NCI-H1105 treated with DMSO at 0.1 percent for 48 hours (cell line): ENCODE results near the gene NEDD4L.
"Not testable (repeated sequence)": the region's sequence is repeated elsewhere in the genome, so short reads cannot be mapped to it uniquely, and the experiment has no call there.

Source experiments
- DNase-seq: peaks from one replicate; lab custom pipeline; 2025; lab: John Stamatoyannopoulos, UW

Gene NEDD4L

DNA sequence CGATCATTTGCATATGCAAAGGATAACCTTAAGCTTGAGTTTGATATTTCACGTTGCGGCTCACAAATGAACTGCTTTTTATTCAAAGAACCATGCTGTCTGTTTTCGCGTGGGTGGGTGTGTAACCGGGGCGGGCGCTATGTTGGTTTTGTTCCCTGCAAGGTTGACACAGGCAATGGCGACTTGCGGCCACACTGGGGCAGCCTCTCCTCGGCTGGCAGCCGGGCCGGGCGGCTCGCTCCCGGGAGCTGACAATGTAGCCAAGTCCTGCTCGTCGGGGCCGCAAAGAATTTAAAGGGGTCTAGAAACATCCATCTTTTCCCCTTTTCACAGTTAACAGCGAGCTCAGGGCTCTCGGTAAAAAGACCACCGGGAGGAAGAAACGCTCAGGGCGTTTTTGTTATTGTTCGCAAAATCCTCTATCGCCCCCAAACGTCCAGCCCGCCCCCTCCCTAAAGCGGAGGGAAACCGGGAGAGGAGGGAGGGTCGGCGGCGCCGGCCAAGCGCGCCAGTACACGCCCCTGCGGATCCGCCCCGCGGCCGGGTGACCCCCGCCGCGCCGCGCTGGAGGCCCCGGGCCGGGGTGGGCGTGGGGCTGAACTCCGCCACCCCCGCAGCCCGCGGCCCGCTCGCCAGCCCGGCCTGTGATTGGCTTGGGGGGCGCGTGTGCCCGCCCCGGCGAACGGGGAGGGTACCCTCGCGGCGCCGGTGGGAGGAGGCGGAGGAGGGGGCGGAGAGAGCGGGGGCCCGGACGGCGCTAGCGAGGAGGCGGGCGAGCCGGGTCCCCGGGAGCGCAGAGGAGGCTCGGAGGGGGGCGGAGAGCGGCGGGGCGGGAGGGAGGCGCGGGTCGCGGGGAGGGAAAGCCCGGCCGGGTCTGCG is at the start of gene NEDD4L:
TSS of gene NEDD4L (plus strand) at position 736 of the 879 bp plus-strand sequence. CDS start 435 bp downstream, outside the sequence.
- DNase-seq, result peak; percentile 85

DNA sequence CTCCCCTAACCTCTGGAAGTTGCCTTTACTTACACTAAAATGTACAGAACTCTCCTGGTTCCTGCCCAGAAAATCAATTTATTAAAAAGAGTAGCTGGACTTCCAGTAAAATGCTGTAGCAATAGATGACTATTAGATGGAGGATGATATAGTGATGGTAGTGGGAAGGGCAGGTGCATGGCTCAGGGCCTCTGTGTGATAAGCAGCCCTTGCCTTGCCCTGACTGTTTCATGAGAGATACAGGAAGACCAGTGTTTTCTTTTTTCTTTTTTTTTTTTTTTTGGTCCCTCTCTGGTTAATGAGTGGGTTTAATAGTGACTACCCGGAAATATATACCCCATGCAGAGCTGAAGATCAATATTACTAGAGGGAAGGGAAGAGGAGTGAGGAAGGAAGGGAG is 48.7 kb upstream of the NEDD4L start:
- DNase-seq, result no peak

DNA sequence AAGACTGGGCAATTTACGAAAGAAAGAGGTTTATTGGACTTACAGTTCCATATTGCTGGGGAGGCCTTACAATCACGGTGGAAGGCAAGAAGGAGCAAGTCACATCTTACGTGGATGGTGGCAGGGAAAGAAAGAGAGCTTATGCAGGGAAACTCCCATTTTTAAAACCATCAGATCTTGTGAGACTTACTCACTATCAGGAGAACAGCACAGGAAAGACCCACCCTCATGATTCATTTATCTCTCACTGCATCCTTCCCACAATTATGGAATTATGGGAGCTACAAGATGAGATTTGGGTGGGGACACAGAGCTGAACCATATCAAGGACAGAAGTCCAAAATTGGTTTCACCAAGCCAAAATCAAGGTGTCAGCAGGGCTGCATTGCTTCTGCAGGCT is 47.1 kb upstream of the NEDD4L start:
- not testable (repeated sequence) for DNase-seq

DNA sequence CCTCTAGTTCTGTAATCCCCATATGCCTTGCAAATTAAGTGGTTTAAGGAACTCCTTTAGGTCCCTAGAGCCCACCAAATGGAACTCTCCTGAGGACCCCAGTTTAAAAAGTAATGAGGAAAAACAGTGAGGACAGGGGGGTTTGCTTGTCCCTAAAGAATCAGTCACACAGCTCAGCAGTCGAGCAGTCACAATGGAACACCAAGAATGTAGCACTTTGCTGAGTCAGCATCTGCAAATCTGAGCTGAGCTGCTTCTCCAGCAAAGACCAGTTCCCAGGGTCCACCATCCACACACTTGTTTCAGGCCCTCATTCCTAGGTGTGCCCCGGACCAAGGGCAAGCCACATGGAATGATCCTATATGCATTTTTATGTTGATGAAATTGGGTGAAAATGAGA is 46.2 kb upstream of the NEDD4L start:
- DNase-seq, result no peak

DNA sequence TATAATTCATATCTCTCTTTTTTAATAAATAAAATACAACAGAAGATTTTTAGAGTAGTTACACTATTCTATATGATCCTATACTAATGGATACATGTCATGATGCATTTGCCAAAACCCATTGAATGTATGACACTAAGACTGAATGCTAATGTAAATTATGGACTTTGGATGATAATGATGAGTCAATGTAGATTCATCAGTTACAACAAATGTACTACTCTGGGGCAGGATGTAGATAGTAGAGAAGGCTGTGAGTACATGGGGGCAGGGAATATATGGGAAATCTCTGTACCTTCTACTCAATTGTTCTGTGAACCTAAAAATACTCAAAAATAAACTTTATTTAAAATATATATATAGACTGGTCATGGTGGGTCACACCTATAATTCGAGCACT is 45.6 kb upstream of the NEDD4L start:
- DNase-seq, result no peak

DNA sequence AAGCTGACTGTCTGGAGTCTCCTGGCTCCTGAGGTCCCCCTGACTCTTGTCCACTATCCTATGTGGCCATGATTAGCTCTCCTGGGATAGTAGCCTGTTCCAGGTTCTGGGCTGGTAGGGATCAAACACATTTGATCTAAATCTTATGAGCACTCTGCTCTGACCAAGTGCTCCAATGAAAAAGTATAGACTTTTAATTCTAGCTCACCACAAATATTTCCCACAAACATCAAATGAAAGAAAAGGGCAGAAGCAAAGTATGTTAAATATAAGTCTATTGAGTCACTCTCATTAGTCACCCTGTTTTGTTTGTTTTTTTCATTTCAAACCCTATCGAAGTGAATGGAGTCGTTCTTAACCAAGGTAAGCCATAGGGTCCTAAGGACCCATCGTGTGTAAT is 39.7 kb upstream of the NEDD4L start:
- no peak for DNase-seq

DNA sequence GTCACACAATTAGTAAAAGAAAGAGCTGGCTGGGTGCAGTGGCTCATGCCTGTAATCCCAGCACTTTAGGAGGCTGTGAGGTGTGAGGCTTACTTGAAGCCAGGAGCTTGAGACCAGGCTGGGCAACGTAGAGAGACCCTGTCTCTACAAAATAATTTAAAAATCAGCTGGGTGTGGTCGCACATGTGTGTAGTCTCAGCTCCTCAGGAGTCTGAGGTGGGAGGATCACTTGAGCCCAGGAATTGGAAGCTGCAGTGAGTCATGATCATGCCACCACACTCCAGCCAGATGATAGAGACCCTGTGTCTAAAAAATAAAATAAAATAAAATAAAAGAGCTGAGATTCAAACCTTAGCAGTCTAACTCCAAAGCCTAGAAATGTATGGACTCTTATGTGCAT is 39.0 kb upstream of the NEDD4L start:
- no peak for DNase-seq

DNA sequence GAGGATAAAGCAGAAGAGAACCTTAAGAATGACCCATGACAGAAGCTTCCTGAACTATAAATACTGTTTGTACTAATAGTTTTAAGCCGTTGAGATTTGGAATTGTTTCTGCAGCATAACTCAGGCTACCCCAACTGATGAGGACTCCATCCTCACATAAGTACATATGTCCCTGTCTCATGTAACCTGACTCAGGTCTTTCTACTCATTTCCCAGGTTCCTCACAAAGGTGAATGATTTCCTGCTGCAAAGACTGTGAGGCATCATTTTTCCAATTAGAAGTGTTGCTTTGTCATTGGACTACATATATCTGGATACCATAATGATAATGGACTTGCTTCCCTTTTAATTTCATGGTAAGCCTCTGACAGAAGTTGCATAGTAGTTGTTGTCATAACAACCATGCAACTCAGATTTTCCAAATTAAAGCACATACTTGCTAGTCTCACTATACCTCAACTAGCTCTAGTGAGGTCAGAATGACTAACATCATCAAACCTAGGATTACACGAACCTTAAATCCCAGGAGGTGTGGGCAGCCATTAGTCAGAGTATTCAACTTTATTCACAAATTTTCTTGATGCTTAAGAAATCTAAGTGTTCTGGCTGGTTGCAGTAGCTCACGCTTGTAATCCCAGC is 38.0 kb upstream of the NEDD4L start:
- DNase-seq, result no peak

DNA sequence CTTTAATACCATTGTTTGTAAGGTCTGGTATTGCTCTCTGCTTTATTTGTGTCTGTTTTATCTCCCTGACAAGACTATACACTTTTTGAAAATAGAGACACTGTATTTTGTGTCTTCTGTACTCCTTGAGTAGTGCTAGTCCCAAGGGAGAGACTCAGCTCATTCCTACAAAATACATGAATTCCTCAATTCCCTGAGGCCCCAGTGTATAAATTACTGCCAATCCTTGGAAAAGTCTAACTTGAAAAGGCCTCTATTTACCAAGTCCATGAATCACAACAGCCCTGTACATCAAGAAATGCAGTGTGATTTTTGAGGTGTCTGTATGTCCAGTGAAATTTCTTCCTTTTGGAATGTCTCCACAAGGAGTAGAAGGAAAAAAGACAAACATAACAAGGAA is 34.9 kb upstream of the NEDD4L start:
- DNase-seq, result no peak

DNA sequence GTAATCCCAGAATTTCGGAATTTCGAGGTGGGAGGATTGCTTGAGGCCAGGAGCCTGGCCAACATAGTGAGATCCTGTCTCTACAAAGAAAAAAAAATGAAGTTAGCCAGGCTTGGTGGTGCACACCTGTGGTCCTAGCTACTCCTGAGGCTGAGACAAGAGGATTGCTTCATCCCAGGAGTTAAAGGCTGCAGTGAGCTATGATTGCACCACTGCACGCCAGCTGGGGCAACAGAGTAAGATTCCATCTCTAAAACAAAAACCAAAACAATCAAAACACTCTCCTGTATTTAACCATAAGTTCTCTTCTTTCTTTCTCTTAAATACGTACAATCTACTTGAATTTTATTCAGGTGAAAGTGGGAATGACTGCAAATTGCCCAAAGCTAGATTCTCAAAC is 33.8 kb upstream of the NEDD4L start:
- no peak for DNase-seq

DNA sequence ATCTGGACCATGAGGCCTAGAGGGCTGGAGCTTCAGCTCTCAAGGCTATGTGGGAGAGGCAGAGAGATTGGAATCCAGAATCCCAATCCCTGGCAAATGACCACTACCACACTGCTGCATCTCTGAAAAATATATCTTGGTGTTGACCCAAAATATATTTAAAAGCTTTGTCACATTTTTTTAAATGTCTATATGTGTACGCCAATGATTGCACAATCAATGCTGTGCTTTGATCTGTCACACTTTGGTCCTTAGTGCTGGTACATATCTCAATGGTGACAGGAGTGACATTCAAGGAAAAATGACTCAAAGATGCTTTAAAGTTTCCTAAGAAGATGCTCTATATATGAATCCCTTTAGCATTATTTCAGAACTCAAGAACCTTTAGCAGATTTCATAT is 31.7 kb upstream of the NEDD4L start:
- no peak for DNase-seq

DNA sequence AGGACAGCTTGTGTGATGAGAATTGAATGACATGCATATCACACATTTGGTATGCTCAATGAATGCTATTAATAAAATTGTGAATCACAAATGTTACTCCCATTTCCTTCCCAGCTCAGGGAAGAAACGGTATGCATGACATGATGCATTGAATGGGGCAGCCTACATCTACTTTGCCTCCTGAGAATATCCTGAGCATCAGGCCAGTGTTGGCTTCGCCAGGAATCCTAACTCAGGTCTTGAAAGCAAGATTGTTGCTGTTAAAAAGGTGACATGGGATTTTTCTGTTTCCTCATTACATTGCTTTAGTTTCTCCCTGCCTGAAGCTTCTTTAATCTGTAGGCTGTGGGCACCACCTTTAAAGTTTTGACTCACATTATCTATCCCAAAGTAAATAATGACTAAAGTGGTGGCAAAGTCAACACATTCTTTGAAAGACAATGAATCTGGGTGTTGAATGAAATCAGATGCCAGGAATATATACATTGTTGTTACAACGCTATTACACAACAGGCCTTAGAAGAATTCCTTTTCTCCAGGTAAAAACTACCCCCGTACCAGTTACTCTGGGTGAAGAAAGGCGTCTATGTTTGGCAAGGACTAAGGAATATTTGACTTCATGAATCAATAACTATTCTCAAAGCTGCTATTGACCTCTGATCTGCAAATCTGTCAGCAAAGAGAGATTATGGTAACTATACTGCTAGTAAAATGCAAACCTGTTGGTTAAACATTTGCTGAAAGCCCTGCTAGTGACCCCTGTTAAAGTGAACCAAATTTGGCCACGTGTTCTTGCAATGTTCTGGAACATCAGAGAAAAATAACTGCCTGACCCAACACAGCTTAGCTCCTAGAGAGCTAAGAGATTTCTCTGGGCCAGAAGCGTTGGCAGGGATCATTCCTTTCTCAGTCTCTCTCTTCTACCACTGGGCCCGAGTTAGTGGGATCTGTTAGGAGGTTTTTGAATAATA is 30.5 kb upstream of the NEDD4L start:
- no peak for DNase-seq

DNA sequence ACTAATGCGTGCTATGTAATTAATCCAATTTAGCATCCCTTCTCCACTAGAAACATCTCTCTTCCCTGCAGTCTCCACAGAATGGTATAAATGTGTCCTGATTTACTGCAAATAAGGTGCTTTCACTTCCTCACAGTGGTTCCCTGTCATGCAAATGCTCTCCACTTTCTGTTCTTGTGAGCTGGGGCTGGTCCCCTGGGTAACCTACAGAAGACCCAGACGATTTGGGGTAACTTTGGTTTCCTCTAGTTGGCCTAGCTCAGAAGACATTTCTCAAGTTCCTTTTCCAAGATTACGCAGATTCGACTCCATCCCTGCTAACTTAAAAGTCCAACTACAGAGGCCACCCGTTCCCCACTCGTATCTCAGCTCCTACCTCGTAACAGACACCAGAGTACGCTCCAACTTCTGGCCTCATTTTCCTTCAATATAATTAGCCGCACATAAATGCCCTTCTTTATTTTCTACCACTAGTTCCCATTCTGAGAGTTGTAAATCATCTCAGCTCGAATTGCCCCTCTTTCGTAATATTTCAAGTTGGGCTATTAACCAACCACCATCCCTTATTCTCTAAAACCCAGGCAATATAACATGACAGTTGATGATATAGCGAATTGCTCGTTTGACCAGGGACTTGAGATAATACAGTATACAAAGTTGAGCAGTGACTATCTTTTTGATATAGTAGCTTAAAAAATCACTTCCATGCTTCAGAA is 28.8 kb upstream of the NEDD4L start:
- no peak for DNase-seq

DNA sequence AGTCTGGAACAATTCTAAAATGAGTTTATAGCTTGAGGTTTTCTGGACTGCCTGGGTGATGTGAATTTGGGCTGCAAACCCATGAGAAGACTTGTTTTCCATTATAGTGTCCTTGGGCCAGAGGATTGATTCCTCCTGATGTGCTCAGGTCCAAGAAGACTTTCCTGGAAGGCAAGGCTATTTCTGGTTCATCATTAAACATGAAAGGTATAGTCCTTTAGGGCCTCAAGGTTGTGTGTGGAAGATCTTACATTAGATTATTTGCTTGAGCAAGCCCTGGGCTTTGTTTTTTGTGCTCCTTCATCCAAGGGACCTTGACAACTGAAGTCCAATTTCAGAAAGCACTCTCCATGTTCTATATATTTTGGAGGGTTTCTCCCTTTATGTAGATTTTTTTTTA is 26.8 kb upstream of the NEDD4L start:
- no peak for DNase-seq

DNA sequence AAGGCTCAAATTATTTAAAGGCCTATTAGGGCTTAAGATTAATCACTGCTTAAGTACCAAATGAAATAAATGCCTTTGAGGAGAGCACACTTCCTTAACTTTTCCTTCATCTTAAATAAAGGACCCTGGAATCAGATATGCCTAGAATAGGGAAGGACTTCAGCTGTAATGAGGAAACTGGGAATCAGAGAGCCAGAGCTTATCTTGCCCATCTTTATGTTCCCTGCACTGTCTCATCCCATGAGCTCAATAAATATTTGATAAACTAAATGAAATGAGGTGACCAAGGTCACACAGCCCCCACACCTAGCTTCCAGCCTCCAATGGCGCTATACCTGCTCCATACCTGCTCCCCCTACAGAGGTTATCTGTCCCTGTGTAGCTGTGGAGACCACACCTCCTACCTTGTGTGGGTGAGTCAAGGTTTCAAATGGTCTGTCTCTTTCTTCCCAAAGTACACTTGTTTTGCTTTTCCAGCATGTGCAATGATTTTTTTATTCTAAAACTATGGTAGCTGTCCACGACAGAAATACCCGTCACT is 23.4 kb upstream of the NEDD4L start:
- DNase-seq, result no peak

DNA sequence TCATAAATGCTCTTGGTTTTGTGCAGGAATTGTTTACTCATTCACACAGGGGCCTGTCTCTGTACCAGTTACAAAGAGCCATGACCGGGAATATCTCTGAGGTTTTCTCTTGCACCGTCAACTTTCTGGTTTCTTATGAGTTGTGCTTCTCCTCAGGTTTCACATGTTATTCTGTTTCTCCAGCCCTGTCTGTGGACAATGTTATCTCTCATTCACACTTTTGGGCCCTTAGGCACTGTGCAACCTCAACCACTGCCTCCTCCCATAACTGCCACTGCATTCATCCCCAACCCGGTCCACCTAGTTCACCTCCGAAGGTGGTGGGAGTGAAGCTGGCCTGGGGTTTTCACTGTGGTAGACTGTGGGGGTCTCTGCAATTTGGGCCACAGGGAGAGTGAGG is 22.5 kb upstream of the NEDD4L start:
- no peak for DNase-seq

DNA sequence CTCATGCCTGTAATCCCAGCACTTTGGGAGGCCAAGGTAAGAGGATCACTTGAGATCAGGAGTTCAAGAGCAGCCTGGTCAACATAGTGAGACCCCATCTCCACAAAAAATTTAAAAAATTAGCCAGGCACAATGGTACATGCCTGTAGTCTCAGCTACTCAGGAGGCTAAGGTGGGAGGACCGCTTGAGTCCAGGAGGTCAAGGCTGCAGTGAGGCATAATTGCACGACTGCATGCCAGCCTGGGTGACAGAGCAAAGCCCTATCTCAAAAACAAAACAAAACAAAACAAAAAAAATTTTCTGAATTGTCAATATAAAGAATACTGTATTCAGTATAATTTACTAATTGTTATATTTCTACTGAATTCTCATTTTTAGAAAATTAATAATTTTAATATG is 20.9 kb upstream of the NEDD4L start:
- DNase-seq, result no peak

DNA sequence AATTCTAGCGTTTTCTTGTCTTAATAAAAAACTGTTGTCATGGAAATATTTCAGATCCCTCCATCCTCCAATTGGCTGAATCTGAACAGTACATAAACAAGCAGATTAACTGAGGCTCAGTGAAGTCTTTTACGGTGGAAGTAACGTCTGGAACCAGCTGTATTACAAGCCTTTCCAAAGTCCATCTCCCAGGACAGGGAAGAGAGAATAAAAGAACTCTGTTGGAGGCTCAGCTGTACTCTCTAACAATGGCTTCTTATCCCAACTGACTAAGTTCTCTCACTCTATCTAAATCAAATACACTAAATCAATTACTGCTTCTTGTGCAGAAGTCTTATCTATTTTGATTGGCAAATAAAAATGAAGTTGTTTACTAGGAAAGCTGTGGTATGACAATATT is 19.9 kb upstream of the NEDD4L start:
- DNase-seq, result no peak

DNA sequence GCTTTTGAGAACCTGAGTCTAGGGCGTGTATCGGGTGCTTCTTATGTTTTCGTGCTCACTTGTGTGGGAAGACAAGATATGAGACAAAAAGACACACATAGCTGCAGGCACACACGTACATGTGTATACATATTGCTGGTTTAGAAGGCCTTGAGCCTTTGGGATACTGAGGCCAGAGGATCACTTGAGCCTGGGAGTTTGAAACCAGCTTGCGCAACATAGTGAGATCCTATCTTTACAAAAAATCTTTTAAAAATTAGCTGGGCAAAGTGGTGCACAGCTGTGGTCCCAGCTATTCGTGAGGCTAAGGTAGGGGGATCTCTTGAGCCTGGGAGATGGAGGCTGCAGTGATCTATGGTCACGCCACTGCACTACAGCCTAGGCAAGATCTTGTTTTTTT is 18.8 kb upstream of the NEDD4L start:
- DNase-seq, result no peak

DNA sequence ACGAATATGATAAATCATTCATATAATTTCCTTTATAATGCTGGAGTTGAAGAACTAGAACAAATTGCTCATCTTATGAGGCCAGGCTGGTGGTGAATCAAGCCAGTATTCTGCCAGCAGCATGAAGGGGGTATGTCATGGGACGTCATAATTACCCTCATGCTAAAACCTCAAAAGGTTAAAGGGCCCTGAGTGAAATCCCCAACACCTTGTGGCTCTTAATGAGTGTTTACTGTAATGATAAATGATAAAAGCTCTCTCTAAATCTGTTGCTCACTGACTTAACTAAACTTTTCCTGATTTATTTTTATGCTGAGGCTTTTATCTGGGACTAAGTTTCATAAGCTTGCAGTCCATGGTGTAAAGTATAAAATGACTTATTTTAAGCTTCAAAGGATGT is 18.3 kb upstream of the NEDD4L start:
- no peak for DNase-seq

DNA sequence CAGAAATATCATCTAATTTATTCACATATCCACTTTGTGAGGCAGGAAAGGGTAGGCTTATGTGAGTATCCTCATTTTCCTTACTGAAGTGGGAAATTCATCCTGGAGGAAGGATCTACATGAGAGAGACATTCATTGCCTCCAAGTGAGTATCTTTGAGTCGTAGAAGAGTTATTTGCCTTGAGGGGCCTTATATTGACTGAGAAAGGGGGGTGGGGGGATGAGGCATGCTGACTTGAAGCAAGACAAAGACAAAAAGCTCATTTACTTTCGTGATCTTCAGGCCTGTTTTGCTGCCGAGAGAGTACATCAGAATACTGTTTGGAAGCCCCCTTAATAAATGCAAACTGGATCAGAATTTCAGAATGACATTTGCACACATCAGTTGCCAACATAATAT is 17.6 kb upstream of the NEDD4L start:
- DNase-seq, result no peak

DNA sequence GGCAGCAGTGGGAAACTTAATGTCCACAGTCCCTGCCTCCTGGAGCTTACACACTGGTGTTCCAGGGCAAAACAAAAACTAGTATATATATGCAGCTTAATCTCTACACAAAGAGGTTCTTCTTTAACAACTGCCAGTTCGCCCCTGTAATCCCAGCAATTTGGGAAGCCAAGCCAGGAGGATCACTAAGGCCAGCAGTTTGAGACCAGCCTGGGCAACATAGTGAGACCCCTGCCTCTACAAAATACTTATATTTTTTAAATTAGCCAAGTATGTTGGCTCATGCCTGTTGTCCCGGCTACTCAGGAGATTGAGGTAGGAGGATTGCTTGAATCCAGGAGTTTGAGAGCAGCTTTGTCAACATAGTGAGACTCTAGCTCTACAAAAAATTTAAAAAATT is 17.2 kb upstream of the NEDD4L start:
- no peak for DNase-seq
